HUES48 (cell line): ENCODE data around the gene RAB3GAP2.

Experiments used
- H3K27ac ChIP-seq: one replicate; pipeline ENCODE4 v1.7.0; 2013; ENCODE audit warnings: low read depth, low read length, inconsistent platforms
- H3K27me3 ChIP-seq: 2 replicates; pipeline ENCODE4 v1.6.1; 2013; ENCODE audit warnings: mild to moderate bottlenecking, low read length; ENCODE audit not compliant: control insufficient read depth, insufficient read depth
- H3K36me3 ChIP-seq: 2 replicates; pipeline ENCODE4 v1.6.1; 2013; ENCODE audit warnings: low read length; ENCODE audit not compliant: control insufficient read depth, insufficient read depth
- H3K4me1 ChIP-seq: 2 replicates; pipeline ENCODE4 v1.6.1; 2013; ENCODE audit warnings: mild to moderate bottlenecking, low read length; ENCODE audit not compliant: control insufficient read depth, insufficient read depth
- H3K4me3 ChIP-seq: 2 replicates; pipeline ENCODE4 v1.5.1; 2013; ENCODE audit warnings: mild to moderate bottlenecking, low read depth, low read length
- H3K9ac ChIP-seq: 2 replicates; pipeline ENCODE4 v1.6.1; 2013; ENCODE audit warnings: mild to moderate bottlenecking, low read depth, low read length, moderate library complexity
- H3K9me3 ChIP-seq: 2 replicates; pipeline ENCODE4 v1.6.1; 2013; ENCODE audit warnings: low read length; ENCODE audit not compliant: control insufficient read depth, insufficient read depth

Gene RAB3GAP2

DNA sequence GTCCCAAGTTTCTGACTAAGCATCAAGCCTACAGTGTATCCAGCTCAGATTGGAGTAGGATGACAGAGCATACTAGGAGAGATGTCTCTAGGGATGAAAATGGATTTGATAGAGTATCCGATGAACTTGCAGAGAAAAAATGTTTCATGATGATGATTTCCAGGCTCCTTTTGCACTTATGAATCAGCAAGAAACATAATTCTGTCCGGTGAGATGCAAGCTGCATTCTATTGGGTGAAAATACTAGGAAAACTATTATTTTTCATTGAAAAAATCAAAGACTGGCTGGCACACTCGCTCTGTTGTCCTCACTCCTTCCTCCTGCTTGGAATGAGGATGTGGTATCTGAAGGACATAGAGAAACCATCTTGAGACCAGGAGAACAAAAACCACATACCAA is 35.4 kb upstream of the RAB3GAP2 start:
- Histone ChIP-seq H3K36me3 (no peaks in the 10 kb centered on the region), H3K9me3 (no peaks in the 10 kb centered on the region), H3K4me3 (no peak overlapping the region), H3K27ac (no peak overlapping the region), H3K9ac (no peak overlapping the region), H3K27me3 (no peaks in the 10 kb centered on the region), H3K4me1 (no peaks in the 10 kb centered on the region)

DNA sequence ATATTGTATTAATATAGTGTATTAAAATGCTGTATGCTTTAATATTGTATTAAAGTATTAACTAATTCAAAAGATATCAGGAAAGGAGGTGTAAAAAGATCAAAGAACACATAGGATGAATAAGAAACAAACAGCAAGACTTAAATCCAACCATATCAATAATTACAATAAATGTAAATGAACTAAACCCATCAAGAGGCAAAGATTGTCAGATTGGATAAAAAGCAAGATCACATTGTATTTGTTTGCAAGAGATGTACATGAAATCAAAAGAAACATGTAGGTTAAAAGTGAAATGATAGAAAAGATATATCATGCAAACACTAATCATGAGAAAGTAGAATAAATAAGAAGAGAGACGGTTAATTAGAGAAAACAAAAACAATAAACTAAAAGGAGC is 34.1 kb upstream of the RAB3GAP2 start:
- no peak overlapping the region for H3K4me3 ChIP-seq
- H3K27me3 ChIP-seq, result no peaks in the 10 kb centered on the region
- no peaks in the 10 kb centered on the region for H3K9me3 ChIP-seq
- no peak overlapping the region for H3K27ac ChIP-seq
- H3K36me3 ChIP-seq, result no peaks in the 10 kb centered on the region
- H3K9ac ChIP-seq, result no peak overlapping the region
- H3K4me1 ChIP-seq, result no peaks in the 10 kb centered on the region

DNA sequence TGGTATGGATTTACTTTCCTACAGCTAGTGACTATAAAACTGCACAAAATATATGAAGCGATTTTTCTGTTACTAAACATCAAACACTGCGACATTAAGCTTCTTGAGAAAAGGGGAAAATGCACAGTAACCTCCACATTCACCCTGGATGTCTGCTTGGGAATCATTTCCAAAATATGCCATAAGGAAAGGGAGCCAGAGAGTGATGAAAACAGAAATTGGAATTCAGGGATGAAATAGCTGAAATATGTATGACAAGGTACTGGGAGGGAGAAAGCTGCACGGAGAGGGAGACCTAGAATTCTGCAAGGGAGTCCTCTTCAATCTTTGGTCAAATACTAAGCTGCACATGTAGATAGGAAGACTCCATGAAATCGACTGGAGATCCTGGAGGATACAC is 31.6 kb upstream of the RAB3GAP2 start:
- H3K4me3 ChIP-seq, result no peak overlapping the region
- no peak overlapping the region for H3K27ac ChIP-seq
- no peaks in the 10 kb centered on the region for H3K27me3 ChIP-seq
- no peak overlapping the region for H3K9ac ChIP-seq
- no peaks in the 10 kb centered on the region for H3K9me3 ChIP-seq
- H3K36me3 ChIP-seq, result no peaks in the 10 kb centered on the region
- peaks cover 12% of the 10 kb centered on the region for H3K4me1 ChIP-seq

DNA sequence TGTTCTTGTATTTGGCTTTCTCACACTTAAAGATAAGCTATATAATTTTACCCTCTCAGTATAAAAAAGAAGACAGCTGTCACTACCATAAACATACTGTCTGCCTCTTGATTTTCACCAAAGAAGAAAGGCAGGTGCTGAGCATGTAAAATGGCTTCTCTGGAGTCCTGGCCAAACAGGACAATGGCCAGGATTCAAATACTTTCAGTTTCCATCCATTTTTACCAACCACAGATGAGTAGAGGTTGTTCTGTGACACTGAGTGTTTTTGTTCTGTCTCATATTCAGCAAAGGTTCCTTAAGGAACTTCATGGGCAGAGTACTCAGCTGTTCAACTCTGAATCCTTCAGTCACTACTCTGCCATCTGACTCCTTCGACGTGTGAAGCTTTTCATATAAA is 29.4 kb upstream of the RAB3GAP2 start:
- H3K36me3 ChIP-seq, result no peaks in the 10 kb centered on the region
- H3K9ac ChIP-seq, result no peak overlapping the region
- H3K27me3 ChIP-seq, result no peaks in the 10 kb centered on the region
- no peak overlapping the region for H3K27ac ChIP-seq
- no peak overlapping the region for H3K4me3 ChIP-seq
- no peaks in the 10 kb centered on the region for H3K9me3 ChIP-seq
- H3K4me1 ChIP-seq, result peaks cover 17% of the 10 kb centered on the region

DNA sequence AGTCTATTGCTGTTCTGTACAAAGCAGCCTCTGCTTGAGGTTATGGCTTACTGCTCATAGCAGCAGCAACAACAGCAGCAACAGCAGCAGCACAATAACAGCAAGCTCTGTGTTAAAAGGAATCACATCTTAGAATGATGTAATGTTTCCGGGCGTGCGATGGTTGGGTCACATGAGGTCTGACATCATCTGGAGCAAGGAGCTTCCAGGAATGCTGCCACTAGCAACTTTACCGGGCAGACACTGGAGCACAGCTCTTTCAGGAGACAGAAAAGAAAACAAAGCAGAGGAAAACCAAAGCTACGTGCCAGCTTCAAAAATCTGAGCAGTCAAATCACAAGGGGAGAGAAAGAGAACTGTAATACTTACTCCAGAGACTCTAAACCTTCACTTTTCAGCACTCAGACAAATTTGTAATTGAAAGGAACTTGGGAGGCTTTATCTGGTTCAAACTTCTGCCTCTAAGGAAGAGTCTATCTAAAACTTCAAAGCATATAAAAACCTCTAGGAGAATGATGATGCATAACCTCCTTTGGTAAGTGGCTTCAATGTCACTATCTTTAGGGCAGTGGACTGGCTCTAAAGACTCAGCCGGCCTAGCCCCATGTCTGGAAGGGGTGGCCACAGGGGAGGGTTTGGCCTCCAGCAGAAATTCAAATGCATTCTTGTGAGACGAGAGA is 28.3 kb upstream of the RAB3GAP2 start:
- no peak overlapping the region; the same call in 1 of the 2 replicates for H3K4me3 ChIP-seq
- no peaks in the 10 kb centered on the region for H3K9me3 ChIP-seq
- peaks cover 19% of the 10 kb centered on the region for H3K4me1 ChIP-seq
- peak overlapping the region; percentile 40 for H3K27ac ChIP-seq
- peak overlapping the region; percentile 21; the same call in 1 of the 2 replicates for H3K9ac ChIP-seq
- H3K36me3 ChIP-seq, result no peaks in the 10 kb centered on the region
- no peaks in the 10 kb centered on the region for H3K27me3 ChIP-seq

DNA sequence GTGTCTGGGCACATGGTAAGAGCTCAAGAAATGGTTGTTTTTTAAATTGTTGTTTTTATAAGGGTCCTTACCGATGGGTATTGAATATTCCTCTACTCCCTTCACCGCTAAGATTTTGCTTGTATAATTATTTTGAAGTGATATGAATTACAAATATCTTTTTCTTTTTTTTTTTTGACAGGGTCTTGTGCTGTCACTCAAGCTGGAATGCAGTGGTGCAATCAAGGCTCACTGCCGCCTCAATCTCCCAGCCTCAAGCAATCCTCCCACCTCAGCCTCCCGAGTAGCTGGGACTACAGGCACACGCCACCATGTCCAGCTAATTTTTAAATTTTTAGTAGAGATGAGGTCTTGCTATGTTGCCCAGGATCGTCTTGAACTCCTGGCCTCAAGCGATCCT is 27.1 kb upstream of the RAB3GAP2 start:
- Histone ChIP-seq H3K9me3 (no peaks in the 10 kb centered on the region), H3K4me3 (no peak overlapping the region), H3K27ac (no peak overlapping the region), H3K36me3 (no peaks in the 10 kb centered on the region), H3K9ac (no peak overlapping the region), H3K27me3 (no peaks in the 10 kb centered on the region), H3K4me1 (peaks cover 19% of the 10 kb centered on the region)

DNA sequence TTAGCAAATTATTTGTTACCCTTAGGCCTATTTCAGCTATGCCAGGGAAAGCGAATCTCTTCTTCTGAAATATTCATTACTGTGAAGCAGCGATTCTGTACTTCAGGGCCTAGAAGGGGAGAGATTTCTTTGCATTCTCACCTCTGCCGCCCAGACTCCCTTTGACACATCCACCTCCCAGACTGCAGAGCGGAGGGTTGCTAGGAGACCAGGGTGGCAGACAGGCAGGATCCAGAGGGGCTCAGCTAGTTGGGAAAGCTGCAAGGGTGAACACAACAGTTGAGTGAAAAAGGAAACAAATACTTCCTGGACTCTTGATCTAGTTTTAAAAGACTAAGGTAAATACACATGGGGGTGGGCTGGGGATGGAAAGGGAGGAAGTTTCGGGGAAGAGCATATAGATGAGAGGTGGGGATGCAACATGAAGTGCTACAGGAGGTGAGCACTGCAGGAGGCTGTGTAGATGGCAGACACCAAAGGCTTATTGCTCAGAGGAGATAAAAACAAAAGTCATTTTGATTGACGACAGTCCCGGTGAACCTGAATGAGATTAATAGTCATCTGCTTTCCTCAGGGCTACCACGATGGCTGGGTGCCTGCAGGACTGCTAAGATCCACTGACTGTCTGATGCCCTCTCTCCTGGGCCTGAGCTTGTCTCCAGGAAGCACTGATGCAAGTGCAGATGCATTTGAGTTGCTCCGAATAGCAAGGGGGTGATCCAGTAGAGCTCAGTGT is 26.4 kb upstream of the RAB3GAP2 start:
- no peaks in the 10 kb centered on the region for H3K27me3 ChIP-seq
- H3K36me3 ChIP-seq, result no peaks in the 10 kb centered on the region
- no peaks in the 10 kb centered on the region for H3K9me3 ChIP-seq
- peaks cover 19% of the 10 kb centered on the region for H3K4me1 ChIP-seq
- H3K27ac ChIP-seq, result no peak overlapping the region
- H3K9ac ChIP-seq, result no peak overlapping the region
- no peak overlapping the region for H3K4me3 ChIP-seq

DNA sequence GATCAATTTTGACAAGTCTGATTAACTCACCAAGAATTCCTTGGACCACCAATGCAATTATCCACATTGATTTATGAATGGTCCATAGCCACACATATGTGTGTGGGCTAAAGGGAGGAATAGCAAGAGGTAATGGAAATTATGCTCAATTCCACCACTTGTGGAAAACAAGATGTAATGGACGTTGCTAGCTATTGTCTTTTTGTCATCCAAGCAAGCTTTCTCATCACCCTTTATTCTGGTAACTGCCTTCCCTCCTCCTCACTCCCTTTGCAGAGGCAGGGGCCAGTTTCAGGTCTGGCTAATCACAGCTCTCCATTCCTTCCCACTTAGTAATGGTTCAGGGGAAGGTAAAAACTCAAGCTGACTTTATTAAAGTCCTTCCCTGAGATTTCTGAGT is 24.7 kb upstream of the RAB3GAP2 start:
- peaks cover 19% of the 10 kb centered on the region for H3K4me1 ChIP-seq

DNA sequence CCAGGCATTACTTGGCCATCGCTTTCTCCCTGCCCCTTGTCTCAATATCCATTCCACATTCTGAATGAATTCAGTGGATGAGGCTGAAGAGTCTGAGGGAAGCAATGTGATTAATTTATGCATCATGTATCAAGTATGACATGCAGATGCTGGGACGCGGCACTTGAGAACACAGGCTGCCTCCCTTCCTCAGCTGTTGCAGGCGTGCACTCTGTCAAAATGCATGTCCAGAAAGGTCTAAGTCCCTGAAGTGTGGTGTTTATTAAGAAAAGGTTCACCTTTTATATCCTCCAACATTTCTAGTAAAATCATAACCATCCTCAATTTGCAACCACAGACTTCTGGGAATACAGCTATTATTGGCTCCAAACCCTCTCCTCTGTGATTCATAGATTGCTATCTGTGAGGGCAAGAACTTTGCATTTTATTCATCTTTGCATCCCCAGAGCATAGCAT is 22.6 kb upstream of the RAB3GAP2 start:
- no peak overlapping the region for H3K27ac ChIP-seq
- H3K36me3 ChIP-seq, result no peaks in the 10 kb centered on the region
- H3K4me3 ChIP-seq, result no peak overlapping the region
- H3K9me3 ChIP-seq, result no peaks in the 10 kb centered on the region
- no peaks in the 10 kb centered on the region for H3K27me3 ChIP-seq
- H3K9ac ChIP-seq, result no peak overlapping the region
- peaks cover 20% of the 10 kb centered on the region for H3K4me1 ChIP-seq

More for the DNA sequence above, 24.7 kb upstream of the RAB3GAP2 start:
- H3K36me3 ChIP-seq, result no peaks in the 10 kb centered on the region
- H3K9ac ChIP-seq, result no peak overlapping the region
- no peaks in the 10 kb centered on the region for H3K9me3 ChIP-seq
- H3K27ac ChIP-seq, result no peak overlapping the region
- no peaks in the 10 kb centered on the region for H3K27me3 ChIP-seq
- H3K4me3 ChIP-seq, result no peak overlapping the region

DNA sequence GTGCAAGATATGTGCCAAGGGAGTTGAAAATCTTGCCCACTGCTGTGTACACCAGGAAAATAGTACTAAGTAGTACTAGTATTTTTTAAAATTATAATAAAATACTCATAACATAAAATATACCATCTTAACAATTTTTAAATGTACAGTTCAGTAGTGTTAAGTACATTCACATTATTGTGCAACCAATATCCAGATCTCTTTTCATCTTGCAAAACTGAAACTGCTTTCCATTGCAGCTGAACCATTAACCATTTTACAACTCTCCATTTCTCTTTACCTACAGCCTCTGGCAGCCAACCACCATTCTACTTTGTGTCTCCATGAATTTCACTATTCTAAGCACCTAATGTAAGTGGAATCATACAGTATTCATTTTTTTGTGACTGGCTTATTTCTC is 19.3 kb upstream of the RAB3GAP2 start:
- peaks cover 19% of the 10 kb centered on the region for H3K4me1 ChIP-seq
- no peak overlapping the region for H3K9ac ChIP-seq
- H3K9me3 ChIP-seq, result no peaks in the 10 kb centered on the region
- no peak overlapping the region for H3K27ac ChIP-seq
- no peak overlapping the region for H3K4me3 ChIP-seq
- no peaks in the 10 kb centered on the region for H3K27me3 ChIP-seq
- H3K36me3 ChIP-seq, result no peaks in the 10 kb centered on the region

DNA sequence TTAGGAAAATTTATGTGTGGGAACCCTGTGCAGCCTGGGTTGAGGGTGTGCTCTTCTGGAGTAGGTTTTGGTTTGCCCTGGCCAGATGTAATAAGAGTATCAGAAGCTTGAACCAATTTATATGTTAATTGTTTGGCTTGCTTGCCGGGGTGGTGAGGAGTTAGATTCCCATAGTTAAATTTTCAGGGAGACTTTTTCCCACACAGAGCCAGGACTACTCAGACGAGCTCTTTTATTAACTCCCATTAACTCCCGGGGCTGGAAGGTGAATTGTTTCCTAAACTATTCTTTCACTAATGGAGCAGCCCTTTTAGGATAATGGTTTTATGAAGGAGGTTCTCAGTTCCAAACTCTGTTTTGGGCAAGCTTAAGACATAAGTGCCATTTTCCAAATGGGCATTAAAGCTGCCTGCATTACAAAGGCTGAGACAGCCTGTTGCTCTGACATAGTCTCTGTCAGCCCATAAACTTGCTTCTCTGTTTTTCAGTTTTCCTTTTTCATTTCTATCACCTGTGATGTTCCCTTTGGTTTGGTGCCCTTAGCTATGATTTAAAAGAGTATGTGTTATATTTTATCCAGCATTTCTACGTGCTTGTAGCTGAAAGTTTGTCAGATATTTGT is 18.0 kb upstream of the RAB3GAP2 start:
- Histone ChIP-seq H3K9ac (no peak overlapping the region), H3K36me3 (no peaks in the 10 kb centered on the region), H3K27me3 (no peaks in the 10 kb centered on the region), H3K4me3 (peak overlapping the region; percentile 22; the same call in 1 of the 2 replicates), H3K27ac (peak overlapping the region; percentile 72), H3K9me3 (no peaks in the 10 kb centered on the region), H3K4me1 (peaks cover 17% of the 10 kb centered on the region)
